Embryonic facial prominence (tissue), 1 donor: ENCODE results near the gene HMOX1.
A peak's percentile ranks its signal among the peaks of the same experiment; 100 is the strongest.

Source experiments
- DNase-seq: peaks from one replicate; pipeline ENCODE4 v3.0.0-alpha.2; 2016; ENCODE audit errors: extremely low spot score

The HMOX1 gene

GRCh38 chr22:35380537-35381423 lies at the start of gene HMOX1:
HMOX1 (plus strand) TSS chr22:35381096; CDS start chr22:35381174, 78 bp downstream.
- peak; percentile 46 for DNase-seq

- no peak for DNase-seq
Measured at GRCh38 chr22:35332278-35332677, 48.6 kb upstream of the HMOX1 start.

- no peak for DNase-seq
Measured at GRCh38 chr22:35333220-35333619, 47.7 kb upstream of the HMOX1 start.

- no peak for DNase-seq
Measured at GRCh38 chr22:35334004-35334403, 46.9 kb upstream of the HMOX1 start.

DNA sequence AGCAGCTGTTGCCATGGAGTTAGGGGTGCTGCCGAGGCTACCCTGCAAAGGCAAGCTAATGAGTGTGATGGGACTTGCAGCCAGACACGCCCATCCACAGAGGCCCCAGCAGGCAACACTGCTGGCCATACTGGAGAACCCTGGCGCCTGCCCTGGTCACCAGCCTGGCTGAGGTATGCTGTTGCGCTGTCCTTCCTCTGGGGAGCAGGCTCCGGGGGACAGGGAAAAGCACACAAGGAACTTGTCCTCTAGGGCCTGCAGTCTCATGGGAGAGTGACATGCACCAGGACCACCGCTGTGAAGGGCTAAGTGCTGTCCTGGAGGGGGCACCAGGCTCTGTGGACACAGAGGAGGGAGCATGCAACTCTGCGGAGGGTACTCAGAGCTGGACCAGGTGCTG lies 45.4 kb upstream of the HMOX1 start:
- DNase-seq = no peak

- DNase-seq = no peak
Measured at GRCh38 chr22:35335936-35336781, 44.7 kb upstream of the HMOX1 start.

GRCh38 chr22:35337932-35338331 lies 43.0 kb upstream of the HMOX1 start:
- DNase-seq = no peak

DNA sequence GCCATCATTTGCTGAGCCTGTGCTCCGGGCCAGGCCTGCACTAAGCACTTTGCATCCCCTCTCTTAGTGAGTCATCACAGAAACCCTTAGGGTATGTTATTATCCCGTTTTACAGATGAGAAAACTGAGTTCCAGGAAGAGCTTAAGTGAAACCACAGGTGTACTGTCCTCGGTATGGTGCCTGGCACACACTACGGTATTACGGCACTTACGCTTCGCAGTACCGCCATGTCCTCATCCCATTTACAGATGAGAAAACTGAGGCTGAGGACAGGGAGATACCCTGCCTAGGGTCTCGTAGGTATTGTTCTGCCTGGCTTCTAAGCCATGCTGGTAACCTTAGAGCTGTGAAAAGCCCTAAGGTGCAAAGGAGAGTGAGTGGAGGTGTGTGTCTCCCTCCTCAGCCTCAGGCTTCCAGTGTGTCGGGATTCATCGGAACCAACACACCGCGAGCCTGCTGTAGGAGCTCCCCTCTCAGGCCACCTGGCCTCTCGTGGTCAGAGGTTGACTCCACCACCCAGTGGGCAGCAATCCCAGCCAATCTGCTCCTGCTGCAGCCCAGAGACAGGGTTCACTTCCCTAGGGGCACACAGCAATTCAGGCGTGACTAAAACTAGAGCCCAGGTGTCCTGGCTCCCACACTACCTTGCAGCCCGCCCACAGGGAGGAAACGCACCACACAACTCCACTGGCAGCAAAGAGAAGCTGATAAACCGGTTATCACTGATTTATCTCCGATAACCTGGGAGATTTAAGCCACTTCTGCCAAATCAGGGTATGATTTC lies 39.6 kb upstream of the HMOX1 start:
- no peak for DNase-seq

DNA sequence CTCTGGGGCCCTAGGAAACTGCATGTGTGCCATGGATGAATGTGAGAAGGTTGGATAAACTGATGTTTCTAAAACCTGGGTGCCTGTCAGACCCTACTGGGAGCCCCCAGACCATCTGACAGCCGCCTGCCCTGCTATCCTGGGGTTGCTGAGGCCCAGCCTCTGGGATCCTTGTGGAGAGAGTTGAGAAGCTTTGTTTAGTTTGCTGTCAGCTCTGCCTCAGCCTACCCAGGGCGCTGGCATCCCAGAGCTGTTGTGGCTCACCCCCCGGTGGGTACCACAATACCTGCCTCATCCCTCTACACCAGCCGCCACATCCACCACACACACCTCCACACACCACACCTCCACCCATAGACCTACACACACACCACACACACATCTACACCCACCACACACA lies 38.5 kb upstream of the HMOX1 start:
- DNase-seq = no peak

- DNase-seq = no peak
Measured at GRCh38 chr22:35343664-35344550, 37.0 kb upstream of the HMOX1 start.

GRCh38 chr22:35344956-35345690 lies 35.8 kb upstream of the HMOX1 start:
- no peak for DNase-seq

DNA sequence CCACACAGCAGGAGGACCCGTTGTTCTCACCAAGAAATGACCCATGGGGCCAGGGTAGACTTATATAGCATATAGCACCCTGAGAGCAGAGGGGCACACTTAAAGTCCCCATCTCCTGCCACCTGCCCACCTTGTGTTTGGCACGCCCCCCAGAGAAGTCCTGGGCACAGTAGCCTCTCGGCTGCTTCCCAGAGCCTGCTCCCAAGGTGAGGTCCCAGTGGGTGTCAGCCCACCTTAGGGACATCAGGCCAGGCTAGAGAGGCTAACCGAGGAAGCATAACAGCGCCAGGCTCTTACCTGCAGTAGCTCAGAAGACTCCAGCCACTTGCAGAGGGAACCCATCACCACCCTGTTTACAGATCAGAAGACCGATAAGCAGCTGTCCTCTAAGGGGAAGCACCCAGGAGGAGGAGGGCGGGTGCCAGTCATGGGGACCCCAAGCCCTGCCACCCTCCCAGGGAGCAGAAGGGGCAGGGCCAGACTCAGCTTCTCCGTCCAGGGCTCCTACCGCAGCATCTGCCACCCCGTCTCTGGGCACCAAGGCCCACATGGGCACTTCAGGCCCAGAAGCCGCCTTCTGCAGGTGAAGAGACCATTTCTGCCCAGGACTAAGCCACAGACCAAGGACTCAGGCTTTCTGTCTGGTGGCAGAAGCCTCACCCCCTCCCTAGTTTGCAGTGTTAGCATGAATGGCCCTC lies 34.9 kb upstream of the HMOX1 start:
- no peak for DNase-seq

- DNase-seq = no peak
Measured at GRCh38 chr22:35346596-35347220, 34.2 kb upstream of the HMOX1 start.

DNA sequence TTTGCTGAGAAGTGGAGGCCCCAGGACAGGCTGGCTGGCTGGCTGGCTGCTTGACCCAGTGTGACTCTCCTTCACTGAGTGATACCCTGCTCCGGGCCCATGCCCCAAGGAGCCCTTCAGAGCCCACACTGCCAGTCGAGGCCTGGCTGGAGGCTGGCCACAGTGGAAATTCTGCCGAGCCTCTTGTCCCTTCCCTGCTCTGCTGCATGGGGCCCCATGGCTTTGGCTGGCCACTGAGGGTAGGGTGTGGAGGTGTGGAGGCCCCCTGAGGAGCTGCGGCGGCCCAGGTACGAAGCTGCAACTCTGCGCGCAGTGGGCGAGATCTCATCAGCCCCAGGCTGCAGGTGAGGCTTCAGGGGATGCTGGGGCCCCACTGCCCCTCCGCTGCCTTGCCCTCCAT lies 33.4 kb upstream of the HMOX1 start:
- no peak for DNase-seq

DNA sequence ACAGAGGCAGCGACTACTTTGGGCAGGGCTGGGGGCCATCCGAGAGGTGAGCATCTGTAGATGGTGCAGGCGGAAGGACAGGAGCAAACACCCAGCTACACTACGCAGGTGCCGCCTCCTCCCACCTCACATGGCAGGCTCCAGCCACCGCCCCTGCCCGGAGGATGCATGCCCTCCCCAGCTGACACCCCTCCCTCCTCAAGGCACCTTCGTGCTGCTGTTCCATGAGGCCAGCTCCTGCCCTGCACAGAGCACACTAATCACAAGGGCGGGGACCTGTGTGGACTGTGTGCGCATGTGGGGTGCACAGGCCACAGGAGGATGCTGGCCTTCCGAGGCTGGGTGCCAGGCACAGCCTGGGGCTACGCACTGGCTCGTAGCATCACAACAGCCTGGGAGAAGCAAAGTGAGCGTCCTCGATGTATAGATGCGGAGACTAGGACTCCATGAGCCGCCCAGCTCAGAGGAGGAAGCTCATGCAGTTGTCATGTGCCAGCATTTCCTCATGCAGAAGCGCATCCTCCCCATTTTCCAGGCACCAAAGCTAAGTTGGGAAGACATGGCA lies 32.8 kb upstream of the HMOX1 start:
- DNase-seq = no peak

DNA sequence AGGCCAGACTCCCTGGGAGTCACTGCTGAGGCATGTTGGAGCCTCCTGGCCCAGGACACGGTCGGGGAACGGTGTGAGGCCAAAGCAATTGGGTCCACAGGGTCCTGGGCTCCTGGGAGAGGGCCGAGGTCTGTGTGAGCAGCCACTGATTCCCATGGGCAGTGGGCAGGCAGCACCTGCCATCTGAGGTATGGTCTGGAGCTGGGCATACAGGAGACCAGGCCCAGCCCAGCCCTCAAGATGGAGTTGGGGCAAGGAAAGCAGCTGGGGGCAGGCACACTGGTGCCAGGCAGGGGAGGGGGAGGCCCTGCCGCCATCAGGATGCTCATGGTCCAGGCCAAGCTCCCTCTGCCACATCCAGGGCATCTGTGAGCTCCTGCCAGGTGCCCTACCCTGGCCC lies 32.2 kb upstream of the HMOX1 start:
- no peak for DNase-seq

GRCh38 chr22:35349368-35349703 lies 31.6 kb upstream of the HMOX1 start:
- DNase-seq = no peak

GRCh38 chr22:35349704-35350538 lies 31.0 kb upstream of the HMOX1 start:
- DNase-seq = no peak
